H1 (cell line): Measurements from ENCODE around the gene AOC1. TPM values are rescaled to one million over a fixed set of nuclear protein-coding genes. Genes with fewer than 3 reads are reported as not detected.

Source experiments
- CTCF ChIA-PET: fragments of 300-600 bp; sonication (Branson Sonifier 250); formaldehyde crosslinking; loops from one replicate; lab custom pipeline; 2021; ENCODE audit not compliant: partially characterized antibody; lab: Charles Lee
- POLR2A ChIA-PET: fragments of 300-600 bp; sonication (Branson Sonifier 250); formaldehyde crosslinking; loops from one replicate; lab custom pipeline; 2021; ENCODE audit warnings: inconsistent platforms; ENCODE audit not compliant: partially characterized antibody; lab: Charles Lee
- DNase-seq, 2 experiments: peaks; one replicate each; pipeline versions ENCODE4 v3.0.0 to v3.0.0-alpha.2; 2010 to 2022; ENCODE audit warnings: low spot score in 2 of 2, low read depth in 1 of 2, mixed read lengths in 1 of 2
- FAIRE-seq: peaks from 2 replicates; lab custom pipeline; 2011; peaks lifted over from hg19 to GRCh38; lab: Jason Lieb, UNC
- H2AFZ ChIP-seq: 2 replicates; pipeline ENCODE4 v1.8.1; 2012; ENCODE audit warnings: low read length, inconsistent platforms
- H2AK5ac ChIP-seq: 2 replicates; pipeline ENCODE4 v1.6.1; 2013; ENCODE audit warnings: low read depth, low read length
- H2BK120ac ChIP-seq: replicated peaks from 2 replicates; pipeline ENCODE3; 2013; ENCODE audit warnings: low read depth, low read length, inconsistent platforms
- H2BK12ac ChIP-seq: 2 replicates; pipeline ENCODE4 v1.6.1; 2013; ENCODE audit warnings: low read depth, low read length
- H2BK15ac ChIP-seq: 2 replicates; pipeline ENCODE4 v1.6.1; 2013; ENCODE audit warnings: low read length
- H2BK20ac ChIP-seq: 2 replicates; pipeline ENCODE4 v1.6.1; 2013; ENCODE audit warnings: low read length
- H2BK5ac ChIP-seq: 2 replicates; pipeline ENCODE4 v1.6.1; 2013; ENCODE audit warnings: low read depth, low read length
- H3K14ac ChIP-seq: 2 replicates; pipeline ENCODE4 v1.6.1; 2013; ENCODE audit warnings: inconsistent platforms; ENCODE audit not compliant: insufficient read length
- H3K18ac ChIP-seq: 2 replicates; pipeline ENCODE4 v1.6.1; 2013; ENCODE audit warnings: low read length; ENCODE audit errors: extremely low read depth
- H3K23ac ChIP-seq: 2 replicates; pipeline ENCODE4 v1.6.1; 2013; ENCODE audit warnings: inconsistent platforms; ENCODE audit not compliant: insufficient read length
- H3K23me2 ChIP-seq: 2 replicates; pipeline ENCODE4 v1.6.1; 2013; ENCODE audit warnings: low read depth, low read length
- H3K27ac ChIP-seq: 2 replicates; pipeline ENCODE4 v1.6.1; 2011; ENCODE audit warnings: low read depth, low read length, inconsistent platforms
- H3K27me3 ChIP-seq, 4 experiments: replicated peaks in 1 of 4; 1 replicate in 1 of 4; 2 replicates in 3 of 4; pipeline versions ENCODE4 v1.6.1 to v1.8.1; 2011 to 2013; ENCODE audit warnings: low read length in 3 of 4, mild to moderate bottlenecking in 3 of 4, inconsistent platforms in 2 of 4, mixed read lengths in 2 of 4, moderate library complexity in 1 of 4; ENCODE audit not compliant: control insufficient read depth in 3 of 4, insufficient read depth in 3 of 4; ENCODE audit errors: extremely low read depth in 1 of 4
- H3K36me3 ChIP-seq, 4 experiments: 2 replicates each; pipeline versions ENCODE4 v1.6.1 to v1.8.1; 2011 to 2013; ENCODE audit warnings: mild to moderate bottlenecking in 4 of 4, low read length in 3 of 4, moderate library complexity in 2 of 4, control low read depth in 1 of 4, inconsistent platforms in 1 of 4; ENCODE audit not compliant: insufficient read depth in 4 of 4, control insufficient read depth in 2 of 4
- H3K4ac ChIP-seq: replicated peaks from 2 replicates; pipeline ENCODE3; 2013; ENCODE audit warnings: low read length, low read depth, mixed read lengths, inconsistent platforms; ENCODE audit not compliant: insufficient read length
- H3K4me1 ChIP-seq, 4 experiments: replicated peaks in 1 of 4; 1 replicate in 1 of 4; 2 replicates in 3 of 4; pipeline versions ENCODE4 v1.6.1 to v1.8.1; 2011 to 2013; ENCODE audit warnings: low read length in 3 of 4, inconsistent platforms in 2 of 4, mixed read lengths in 1 of 4; ENCODE audit not compliant: insufficient read depth in 4 of 4, control insufficient read depth in 3 of 4
- H3K4me2 ChIP-seq, 2 experiments: 2 replicates each; pipeline versions ENCODE4 v1.6.1 to v1.8.1; 2011 to 2013; ENCODE audit warnings: low read depth in 2 of 2, low read length in 2 of 2, control low read depth in 1 of 2, inconsistent platforms in 1 of 2, mild to moderate bottlenecking in 1 of 2; ENCODE audit not compliant: insufficient read depth in 1 of 2
- H3K4me3 ChIP-seq, 4 experiments: fragments of 200-600, 300-600 bp in 1 of 4; sonication (generic), shearing (Covaris generic), sonication (Bioruptor Twin) in 1 of 4; 2 replicates each; pipeline versions ENCODE4 v1.5.1 to v1.8.1; 2011 to 2016; ENCODE audit warnings: low read length in 4 of 4, low read depth in 3 of 4, control low read depth in 2 of 4, inconsistent platforms in 2 of 4, mild to moderate bottlenecking in 2 of 4, mixed read lengths in 1 of 4, moderate library complexity in 1 of 4; ENCODE audit not compliant: insufficient read depth in 2 of 4; ENCODE audit errors: extremely low read depth in 1 of 4
- H3K56ac ChIP-seq: replicated peaks from 2 replicates; pipeline ENCODE3; 2013; ENCODE audit warnings: low read depth, mild to moderate bottlenecking, mixed read lengths, low read length, inconsistent platforms; ENCODE audit not compliant: insufficient read length
- H3K79me1 ChIP-seq: 2 replicates; pipeline ENCODE4 v1.6.1; 2013; ENCODE audit warnings: low read depth, low read length, control low read depth
- H3K79me2 ChIP-seq, 2 experiments: 2 replicates each; pipeline versions ENCODE4 v1.6.1 to v1.8.1; 2012 to 2013; ENCODE audit warnings: low read length in 2 of 2, mild to moderate bottlenecking in 2 of 2, inconsistent platforms in 1 of 2; ENCODE audit not compliant: insufficient read depth in 2 of 2, control insufficient read depth in 1 of 2
- H3K9ac ChIP-seq, 4 experiments: replicated peaks in 1 of 4; 1 replicate in 1 of 4; 2 replicates in 3 of 4; pipeline versions ENCODE4 v1.6.1 to v1.8.1; 2011 to 2013; ENCODE audit warnings: low read depth in 3 of 4, low read length in 3 of 4, control low read depth in 2 of 4, mild to moderate bottlenecking in 2 of 4, moderate library complexity in 2 of 4, inconsistent platforms in 1 of 4; ENCODE audit errors: extremely low read depth in 1 of 4
- H3K9me3 ChIP-seq, 2 experiments: 2 replicates each; pipeline versions ENCODE4 v1.6.1 to v1.8.1; 2012 to 2013; ENCODE audit warnings: mild to moderate bottlenecking in 2 of 2, moderate library complexity in 2 of 2, control low read depth in 1 of 2, inconsistent platforms in 1 of 2, low read depth in 1 of 2, low read length in 1 of 2, mixed read lengths in 1 of 2; ENCODE audit not compliant: insufficient read depth in 2 of 2
- H4K20me1 ChIP-seq, 2 experiments: replicated peaks in 1 of 2; 2 replicates each; pipeline versions ENCODE3 to v1.8.1; 2011 to 2013; ENCODE audit warnings: inconsistent platforms in 2 of 2, low read length in 2 of 2, mild to moderate bottlenecking in 1 of 2; ENCODE audit not compliant: insufficient read depth in 2 of 2, control insufficient read depth in 1 of 2
- H4K5ac ChIP-seq: 2 replicates; pipeline ENCODE4 v1.6.1; 2013; ENCODE audit warnings: low read length, low read depth, mixed read lengths, inconsistent platforms; ENCODE audit not compliant: insufficient read length
- H4K8ac ChIP-seq: 2 replicates; pipeline ENCODE4 v1.8.0; 2013; ENCODE audit warnings: mild to moderate bottlenecking, moderate library complexity, low read length, inconsistent platforms; ENCODE audit not compliant: insufficient read depth; ENCODE audit errors: extremely low read depth
- H4K91ac ChIP-seq: replicated peaks from 2 replicates; pipeline ENCODE3; 2013; ENCODE audit warnings: low read length, mixed read lengths, inconsistent platforms; ENCODE audit not compliant: insufficient read length
- BCL11A ChIP-seq, 2 experiments: IDR thresholded peaks; one replicate each; pipeline ENCODE4 v1.6.1; 2011; ENCODE audit warnings: low read depth in 2 of 2, low read length in 2 of 2, mild to moderate bottlenecking in 2 of 2
- FOSL1 ChIP-seq: IDR thresholded peaks from 2 replicates; pipeline ENCODE4 v1.6.1; 2011; ENCODE audit warnings: mild to moderate bottlenecking, low read depth, low read length, moderate library complexity; ENCODE audit not compliant: insufficient read depth
- HDAC2 ChIP-seq, 2 experiments: fragments of 300-600 bp in 1 of 2; sonication (generic) in 1 of 2; IDR thresholded peaks; 2 replicates each; pipeline ENCODE4 v1.6.1; 2011 to 2012; ENCODE audit warnings: low read depth in 2 of 2, low read length in 2 of 2, mild to moderate bottlenecking in 2 of 2, moderate library complexity in 2 of 2, borderline replicate concordance in 1 of 2, inconsistent platforms in 1 of 2
- HDAC6 ChIP-seq: IDR thresholded peaks from one replicate; pipeline ENCODE4 v1.7.1; 2012; ENCODE audit warnings: low read depth, mild to moderate bottlenecking, inconsistent platforms, low read length, moderate library complexity
- MAFK ChIP-seq: IDR thresholded peaks from 2 replicates; pipeline ENCODE4 v1.6.1; 2012; ENCODE audit warnings: low read depth, mild to moderate bottlenecking, improper control_type of control experiment, low read length
- PHF8 ChIP-seq: fragments of 200-600 bp; sonication (generic); conservative IDR thresholded peaks from 2 replicates; pipeline ENCODE4 v1.7.1; 2012; ENCODE audit warnings: low read depth, mild to moderate bottlenecking, inconsistent platforms, low read length, moderate library complexity
- RFX5 ChIP-seq: IDR thresholded peaks from 2 replicates; pipeline ENCODE4 v1.6.1; 2011; ENCODE audit warnings: low read depth, low read length, improper control_type of control experiment, borderline replicate concordance
- SRF ChIP-seq: IDR thresholded peaks from 2 replicates; pipeline ENCODE4 v1.6.1; 2011; ENCODE audit warnings: mild to moderate bottlenecking, low read depth, low read length, moderate library complexity
- WGBS, 2 experiments: shearing (Covaris generic) in 1 of 2; methylation state at CpG; one replicate each; pipeline versions ENCODE4 v1.1.6 to v1.1.7; 2013 to 2015; ENCODE audit warnings: low lambda C conversion rate in 2 of 2, mixed read lengths in 2 of 2, inconsistent platforms in 1 of 2, low coverage in 1 of 2, missing lambda C conversion rate in 1 of 2; ENCODE audit not compliant: insufficient replicate concordance in 2 of 2, insufficient coverage in 1 of 2, insufficient read length in 1 of 2; ENCODE audit errors: extremely low coverage in 1 of 2, missing lambda C conversion rate in 1 of 2; 5-methylcytosine and 5-hydroxymethylcytosine counted together
- polyA plus RNA-seq, 7 experiments: library from polyadenylated mRNA; depleted of rRNA in 3 of 7; stranded (reverse) in 5 of 7; unstranded in 2 of 7; fragments of >200 nt in 5 of 7; fragments of 200-250 nt in 2 of 7; gene quantifications; 1 replicate in 5 of 7; 2 replicates in 1 of 7; 4 replicates in 1 of 7; pipeline versions ENCODE4 v1.2.1 to v1.2.3, GENCODE V29; 2011 to 2013; ENCODE audit warnings: missing spikeins in 2 of 7, mixed read lengths in 2 of 7
- total RNA-seq: library from RNA; stranded (reverse); fragmentation: NEBNext Ultra II Directional; extraction: Animal tissue kit (Norgen Biotek cat#: 25700); gene quantifications from 2 replicates; pipeline ENCODE4 v1.2.1, GENCODE V29; 2021

The AOC1 gene
- total and polyA plus RNA-seq, 2 of the 8 experiments (the other 6 are each of a cell fraction or from before 2014, with no cell fraction given): 0.15 to 0.17 TPM

DNA sequence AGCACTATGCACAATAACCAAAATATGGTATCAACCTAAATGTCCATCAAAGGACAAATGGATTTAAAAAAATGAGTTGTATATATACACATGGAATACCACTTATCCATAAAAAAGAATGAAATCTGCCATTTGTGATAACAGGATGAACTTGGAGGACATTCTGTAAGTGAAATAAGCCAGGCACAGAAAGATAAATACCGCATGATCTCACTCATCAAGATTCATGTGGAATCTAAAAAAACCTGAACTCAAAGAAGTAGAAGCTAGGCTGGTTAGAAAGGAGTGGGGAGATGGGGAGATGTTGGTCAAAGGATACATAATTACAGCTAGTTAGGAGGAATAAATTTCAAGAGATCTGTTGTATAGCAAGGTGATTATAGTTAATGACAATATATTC is 17.3 kb upstream of the AOC1 start:
- H3K9ac ChIP-seq: no peak overlapping the region
- no peaks in the 10 kb centered on the region for H4K20me1 ChIP-seq
- no peak for DNase-seq
- no peak for FAIRE-seq
- no peak overlapping the region for H4K8ac ChIP-seq
- H3K4me3 ChIP-seq: no peak overlapping the region
- H3K4me2 ChIP-seq: no peak overlapping the region
- WGBS, 2 experiments: 95% methylated on average over 1 of the region's 1 CpG; no CpG with 5 or more reads in 1 of the 2 experiments
- H2BK15ac ChIP-seq: no peak overlapping the region
- no peak overlapping the region for H2BK120ac ChIP-seq
- no peaks in the 10 kb centered on the region for H3K79me1 ChIP-seq
- no peak overlapping the region for H3K14ac ChIP-seq
- H4K91ac ChIP-seq: no peak overlapping the region
- H2AFZ ChIP-seq: no peak overlapping the region
- H2BK5ac ChIP-seq: no peak overlapping the region
- ChIA-PET POLR2A (no interaction called here), CTCF (interaction anchor here (1.3 kb wide), 1 partner anchor 41 kb away, joined by 3 read pairs; no protein-coding TSS in a partner anchor)
- no peak overlapping the region for H3K56ac ChIP-seq
- H3K9me3 ChIP-seq: no peaks in the 10 kb centered on the region
- TF ChIP-seq BCL11A (IDR thresholded peaks at IDR 0.05; ENCODE audit: low read depth in 2 of 2, low read length in 2 of 2) (no peak), HDAC6 (no peak), PHF8 (no peak), SRF (no peak), MAFK (no peak), FOSL1 (no peak), HDAC2 (IDR thresholded peaks at IDR 0.05; ENCODE audit: borderline replicate concordance in 1 of 2, low read depth in 2 of 2, low read length in 2 of 2) (no peak), RFX5 (no peak)
- H3K23ac ChIP-seq: no peak overlapping the region
- no peaks in the 10 kb centered on the region for H3K36me3 ChIP-seq
- H2AK5ac ChIP-seq: no peak overlapping the region
- no peak overlapping the region for H3K18ac ChIP-seq
- H3K27me3 ChIP-seq: no peaks in the 10 kb centered on the region; a peak in 1 of 7 replicates
- H3K27ac ChIP-seq: no peak overlapping the region
- no peak overlapping the region for H2BK20ac ChIP-seq
- no peak overlapping the region for H3K4ac ChIP-seq
- H3K79me2 ChIP-seq: no peaks in the 10 kb centered on the region
- no peak overlapping the region for H4K5ac ChIP-seq
- no peaks in the 10 kb centered on the region for H3K4me1 ChIP-seq
- H2BK12ac ChIP-seq: no peak overlapping the region
- H3K23me2 ChIP-seq: no peaks in the 10 kb centered on the region
